GM23338 (cell line): Measurements from ENCODE around the gene CRK. TPM values are rescaled to one million over a fixed set of nuclear protein-coding genes. Genes with fewer than 3 reads are reported as not detected.

ENCODE experiments used
- ATAC-seq: fragments of 200-7000 bp; cut with Tn5 transposase; 3 replicates; pipeline ENCODE4 v1.9.1; 2020
- DNase-seq: peaks from one replicate; pipeline ENCODE4 v3.0.0-alpha.2; 2015; ENCODE audit warnings: low spot score
- H2AFZ ChIP-seq: fragments of 200-600 bp; sonication (generic); 2 replicates; pipeline ENCODE4 v1.8.0; 2016; ENCODE audit warnings: antibody characterized with exemption, mild to moderate bottlenecking, moderate library complexity
- H3F3A ChIP-seq: fragments of 200-600 bp; sonication (generic); replicated peaks from 2 replicates; pipeline ENCODE4 v1.8.0; 2017; ENCODE audit warnings: antibody characterized with exemption, mixed run types, low read depth
- H3K27ac ChIP-seq: fragments of 200-600 bp; sonication (generic); 2 replicates; pipeline ENCODE4 v1.6.1; 2016; ENCODE audit warnings: low read depth
- H3K27me3 ChIP-seq: fragments of 200-600 bp; sonication (generic); 2 replicates; pipeline ENCODE4 v1.8.0; 2016; ENCODE audit warnings: mild to moderate bottlenecking, mixed run types, moderate library complexity; ENCODE audit not compliant: insufficient read depth
- H3K36me3 ChIP-seq: fragments of 200-600 bp; sonication (generic); 2 replicates; pipeline ENCODE4 v1.8.0; 2016; ENCODE audit warnings: mild to moderate bottlenecking; ENCODE audit not compliant: insufficient read depth
- H3K4me1 ChIP-seq: fragments of 200-600 bp; sonication (generic); 2 replicates; pipeline ENCODE4 v1.8.0; 2016; ENCODE audit warnings: mild to moderate bottlenecking, moderate library complexity; ENCODE audit not compliant: insufficient read depth
- H3K4me2 ChIP-seq: fragments of 200-600 bp; sonication (generic); 2 replicates; pipeline ENCODE4 v1.7.1; 2017; ENCODE audit warnings: mixed run types
- H3K4me3 ChIP-seq: fragments of 200-600 bp; sonication (generic); 2 replicates; pipeline ENCODE4 v1.6.1; 2016; ENCODE audit warnings: mixed run types
- H3K79me2 ChIP-seq: fragments of 200-600 bp; sonication (generic); replicated peaks from 2 replicates; pipeline ENCODE4 v1.8.0; 2017; ENCODE audit warnings: mild to moderate bottlenecking; ENCODE audit not compliant: insufficient read depth
- H3K9me2 ChIP-seq: fragments of 200-600 bp; sonication (generic); 2 replicates; pipeline ENCODE4 v1.8.0; 2017; ENCODE audit not compliant: insufficient read depth
- H4K20me1 ChIP-seq: fragments of 200-600 bp; sonication (generic); replicated peaks from 2 replicates; pipeline ENCODE4 v1.8.0; 2017; ENCODE audit warnings: mild to moderate bottlenecking; ENCODE audit not compliant: insufficient read depth
- H3K27ac Mint-ChIP-seq: 2 replicates; pipeline ENCODE4 v1.8.0; 2020; ENCODE audit warnings: inconsistent platforms, mild to moderate bottlenecking, moderate library complexity, mixed read lengths
- H3K27me3 Mint-ChIP-seq: 3 replicates; pipeline ENCODE4 v1.8.0; 2022; ENCODE audit warnings: low read depth, mild to moderate bottlenecking, moderate library complexity, mixed read lengths, inconsistent platforms; ENCODE audit not compliant: insufficient read depth, poor library complexity
- H3K36me3 Mint-ChIP-seq: 3 replicates; pipeline ENCODE4 v1.8.0; 2021; ENCODE audit warnings: low read depth, mild to moderate bottlenecking, inconsistent platforms, moderate library complexity, mixed read lengths
- H3K4me1 Mint-ChIP-seq: 3 replicates; pipeline ENCODE4 v1.8.0; 2020; ENCODE audit warnings: mild to moderate bottlenecking, inconsistent platforms, mixed read lengths
- H3K4me3 Mint-ChIP-seq: 3 replicates; pipeline ENCODE4 v1.8.0; 2021; ENCODE audit warnings: moderate library complexity, mild to moderate bottlenecking, inconsistent platforms, mixed read lengths
- H3K9me3 Mint-ChIP-seq: 3 replicates; pipeline ENCODE4 v1.8.0; 2020; ENCODE audit warnings: moderate library complexity, mild to moderate bottlenecking, inconsistent platforms, mixed read lengths
- CREB1 ChIP-seq: fragments of 250-450 bp; sonication (Bioruptor Pico); IDR thresholded peaks from 2 replicates; pipeline ENCODE4 v1.5.0; 2020; ENCODE audit warnings: low read depth, mild to moderate bottlenecking, moderate library complexity
- NANOG ChIP-seq: IDR thresholded peaks from 2 replicates; pipeline ENCODE4 v1.6.1; 2016; ENCODE audit warnings: antibody characterized with exemption, borderline replicate concordance
- POLR2AphosphoS5 ChIP-seq: IDR thresholded peaks from 2 replicates; pipeline ENCODE4 v1.6.1; 2016; ENCODE audit warnings: antibody characterized with exemption, low read depth
- polyA plus RNA-seq: library from polyadenylated mRNA; unstranded; fragments of >200 nt; fragmentation: Nextera tagmentation; extraction: Ambion mirVana; gene quantifications from 2 replicates; pipeline ENCODE4 v1.2.1, GENCODE V29; 2016
- total RNA-seq: library from RNA; depleted of rRNA; stranded (reverse); fragments of >200 nt; shearing (Covaris generic); gene quantifications from 2 replicates; pipeline ENCODE4 v1.2.3, GENCODE V29; 2014
- TF ChIP-seq, protein P1 (sequence below): fragments of 250-450 bp; sonication (Bioruptor Pico); IDR thresholded peaks from 2 replicates; pipeline ENCODE4 v1.5.0; 2020; ENCODE audit warnings: mild to moderate bottlenecking, moderate library complexity
- TF ChIP-seq, protein P2 (sequence below), 2 experiments: fragments of 200-600 bp in 1 of 2; sonication (generic) in 1 of 2; conservative IDR thresholded peaks; 2 replicates each; pipeline versions ENCODE4 v1.5.1 to v1.6.1; 2016 to 2017; ENCODE audit warnings: antibody characterized with exemption in 2 of 2, low read depth in 2 of 2, mild to moderate bottlenecking in 2 of 2, moderate library complexity in 1 of 2
- TF ChIP-seq, protein P3 (sequence below): IDR thresholded peaks from 2 replicates; pipeline ENCODE4 v1.6.1; 2016; ENCODE audit warnings: antibody characterized with exemption
- TF ChIP-seq, protein P4 (sequence below): IDR thresholded peaks from one replicate; pipeline ENCODE4 v1.6.1; 2018; ENCODE audit warnings: antibody characterized with exemption; ENCODE audit not compliant: unreplicated experiment

Gene CRK
- total and polyA plus RNA-seq, 2 experiments from 2014 or later, result 32.6 to 59.8 TPM

DNA sequence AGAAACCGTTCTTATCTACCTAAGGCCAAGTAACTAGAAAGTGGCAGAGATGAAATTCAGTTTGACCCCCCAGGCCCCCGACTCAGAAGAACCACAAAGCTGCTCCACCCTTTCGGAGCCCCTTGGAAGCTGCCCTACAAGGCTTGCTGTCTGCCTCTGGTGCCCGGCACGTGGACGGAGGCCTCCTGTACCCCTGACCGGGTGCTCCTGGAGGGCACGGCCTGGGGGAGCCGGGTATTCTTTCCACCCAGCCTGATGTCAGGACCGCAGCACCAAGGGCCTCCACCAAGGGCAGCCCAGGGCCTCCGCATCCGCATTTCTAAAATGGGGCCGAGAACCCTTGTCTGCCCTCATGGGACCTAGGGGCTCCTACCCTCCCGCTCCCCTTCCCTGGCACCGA is 15.5 kb upstream of the CRK start (continued):
- TF ChIP-seq, protein P1, sequence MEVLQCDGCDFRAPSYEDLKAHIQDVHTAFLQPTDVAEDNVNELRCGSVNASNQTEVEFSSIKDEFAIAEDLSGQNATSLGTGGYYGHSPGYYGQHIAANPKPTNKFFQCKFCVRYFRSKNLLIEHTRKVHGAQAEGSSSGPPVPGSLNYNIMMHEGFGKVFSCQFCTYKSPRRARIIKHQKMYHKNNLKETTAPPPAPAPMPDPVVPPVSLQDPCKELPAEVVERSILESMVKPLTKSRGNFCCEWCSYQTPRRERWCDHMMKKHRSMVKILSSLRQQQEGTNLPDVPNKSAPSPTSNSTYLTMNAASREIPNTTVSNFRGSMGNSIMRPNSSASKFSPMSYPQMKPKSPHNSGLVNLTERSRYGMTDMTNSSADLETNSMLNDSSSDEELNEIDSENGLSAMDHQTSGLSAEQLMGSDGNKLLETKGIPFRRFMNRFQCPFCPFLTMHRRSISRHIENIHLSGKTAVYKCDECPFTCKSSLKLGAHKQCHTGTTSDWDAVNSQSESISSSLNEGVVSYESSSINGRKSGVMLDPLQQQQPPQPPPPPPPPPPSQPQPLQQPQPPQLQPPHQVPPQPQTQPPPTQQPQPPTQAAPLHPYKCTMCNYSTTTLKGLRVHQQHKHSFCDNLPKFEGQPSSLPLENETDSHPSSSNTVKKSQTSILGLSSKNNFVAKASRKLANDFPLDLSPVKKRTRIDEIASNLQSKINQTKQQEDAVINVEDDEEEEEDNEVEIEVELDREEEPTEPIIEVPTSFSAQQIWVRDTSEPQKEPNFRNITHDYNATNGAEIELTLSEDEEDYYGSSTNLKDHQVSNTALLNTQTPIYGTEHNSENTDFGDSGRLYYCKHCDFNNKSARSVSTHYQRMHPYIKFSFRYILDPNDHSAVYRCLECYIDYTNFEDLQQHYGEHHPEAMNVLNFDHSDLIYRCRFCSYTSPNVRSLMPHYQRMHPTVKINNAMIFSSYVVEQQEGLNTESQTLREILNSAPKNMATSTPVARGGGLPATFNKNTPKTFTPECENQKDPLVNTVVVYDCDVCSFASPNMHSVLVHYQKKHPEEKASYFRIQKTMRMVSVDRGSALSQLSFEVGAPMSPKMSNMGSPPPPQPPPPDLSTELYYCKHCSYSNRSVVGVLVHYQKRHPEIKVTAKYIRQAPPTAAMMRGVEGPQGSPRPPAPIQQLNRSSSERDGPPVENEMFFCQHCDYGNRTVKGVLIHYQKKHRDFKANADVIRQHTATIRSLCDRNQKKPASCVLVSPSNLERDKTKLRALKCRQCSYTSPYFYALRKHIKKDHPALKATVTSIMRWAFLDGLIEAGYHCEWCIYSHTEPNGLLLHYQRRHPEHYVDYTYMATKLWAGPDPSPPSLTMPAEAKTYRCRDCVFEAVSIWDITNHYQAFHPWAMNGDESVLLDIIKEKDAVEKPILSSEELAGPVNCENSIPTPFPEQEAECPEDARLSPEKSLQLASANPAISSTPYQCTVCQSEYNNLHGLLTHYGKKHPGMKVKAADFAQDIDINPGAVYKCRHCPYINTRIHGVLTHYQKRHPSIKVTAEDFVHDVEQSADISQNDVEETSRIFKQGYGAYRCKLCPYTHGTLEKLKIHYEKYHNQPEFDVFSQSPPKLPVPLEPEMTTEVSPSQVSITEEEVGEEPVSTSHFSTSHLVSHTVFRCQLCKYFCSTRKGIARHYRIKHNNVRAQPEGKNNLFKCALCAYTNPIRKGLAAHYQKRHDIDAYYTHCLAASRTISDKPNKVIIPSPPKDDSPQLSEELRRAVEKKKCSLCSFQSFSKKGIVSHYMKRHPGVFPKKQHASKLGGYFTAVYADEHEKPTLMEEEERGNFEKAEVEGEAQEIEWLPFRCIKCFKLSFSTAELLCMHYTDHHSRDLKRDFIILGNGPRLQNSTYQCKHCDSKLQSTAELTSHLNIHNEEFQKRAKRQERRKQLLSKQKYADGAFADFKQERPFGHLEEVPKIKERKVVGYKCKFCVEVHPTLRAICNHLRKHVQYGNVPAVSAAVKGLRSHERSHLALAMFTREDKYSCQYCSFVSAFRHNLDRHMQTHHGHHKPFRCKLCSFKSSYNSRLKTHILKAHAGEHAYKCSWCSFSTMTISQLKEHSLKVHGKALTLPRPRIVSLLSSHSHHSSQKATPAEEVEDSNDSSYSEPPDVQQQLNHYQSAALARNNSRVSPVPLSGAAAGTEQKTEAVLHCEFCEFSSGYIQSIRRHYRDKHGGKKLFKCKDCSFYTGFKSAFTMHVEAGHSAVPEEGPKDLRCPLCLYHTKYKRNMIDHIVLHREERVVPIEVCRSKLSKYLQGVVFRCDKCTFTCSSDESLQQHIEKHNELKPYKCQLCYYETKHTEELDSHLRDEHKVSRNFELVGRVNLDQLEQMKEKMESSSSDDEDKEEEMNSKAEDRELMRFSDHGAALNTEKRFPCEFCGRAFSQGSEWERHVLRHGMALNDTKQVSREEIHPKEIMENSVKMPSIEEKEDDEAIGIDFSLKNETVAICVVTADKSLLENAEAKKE (CRISPR knock-in tag), result no peak
- no peak for TF ChIP-seq CREB1 (CRISPR knock-in tag)

DNA sequence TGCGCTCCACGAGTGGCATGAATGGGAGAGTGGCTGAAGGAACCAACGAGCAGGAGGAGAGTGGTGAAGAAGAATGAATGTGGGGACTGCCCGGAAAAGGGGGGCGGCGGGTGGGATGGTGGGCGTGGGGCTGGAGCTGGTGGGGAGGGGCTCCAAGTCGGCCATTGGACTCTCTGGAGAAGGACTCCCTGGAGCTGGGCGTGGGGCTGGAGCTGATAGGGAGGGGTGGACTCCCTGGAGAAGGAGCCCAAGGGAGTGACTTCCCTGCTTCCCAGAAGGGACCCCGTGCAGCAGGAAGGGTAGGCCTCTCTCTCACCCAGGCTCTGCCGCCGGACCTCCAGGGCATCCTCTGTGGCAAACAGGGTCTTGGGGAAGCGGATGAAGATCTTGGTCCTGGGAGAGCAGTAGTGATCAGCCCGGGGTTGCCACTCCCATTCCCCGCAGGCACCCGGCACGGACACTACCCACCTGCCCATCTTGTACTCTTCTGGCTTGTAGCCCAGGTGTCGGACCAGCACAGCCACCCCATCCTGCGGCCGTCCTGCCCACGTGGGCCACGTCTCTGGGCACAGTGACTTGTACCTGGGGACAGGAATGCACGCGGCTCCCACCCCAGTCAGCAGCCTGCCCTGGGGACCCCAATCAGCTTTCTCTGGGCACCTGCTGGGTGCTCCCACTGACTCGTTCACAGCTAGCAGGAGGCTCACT is 14.9 kb upstream of the CRK start:
- Histone ChIP-seq H3K36me3 (no peaks in the 10 kb centered on the region), H3K4me3 (no peak overlapping the region), H2AFZ (no peak overlapping the region), H3K79me2 (no peaks in the 10 kb centered on the region), H3K4me1 (peaks cover 16% of the 10 kb centered on the region), H3K4me2 (no peak overlapping the region), H4K20me1 (0 out of 2 replicates have a peak, but pooled peaks cover 4% of the 10 kb centered on the region), H3K27me3 (no peaks in the 10 kb centered on the region), H3K9me2 (no peaks in the 10 kb centered on the region), H3F3A (peaks cover 10% of the 10 kb centered on the region), H3K27ac (no peak overlapping the region)
- Mint-ChIP-seq H3K9me3 (no peaks in the 10 kb centered on the region), H3K36me3 (peaks cover 22% of the 10 kb centered on the region), H3K4me1 (peaks cover 25% of the 10 kb centered on the region), H3K4me3 (no peak overlapping the region; the same call in 2 of the 3 replicates), H3K27ac (no peak overlapping the region), H3K27me3 (peaks cover 12% of the 10 kb centered on the region)
- DNase-seq, result no peak
- ATAC-seq, result no peak
- TF ChIP-seq, protein P2, sequence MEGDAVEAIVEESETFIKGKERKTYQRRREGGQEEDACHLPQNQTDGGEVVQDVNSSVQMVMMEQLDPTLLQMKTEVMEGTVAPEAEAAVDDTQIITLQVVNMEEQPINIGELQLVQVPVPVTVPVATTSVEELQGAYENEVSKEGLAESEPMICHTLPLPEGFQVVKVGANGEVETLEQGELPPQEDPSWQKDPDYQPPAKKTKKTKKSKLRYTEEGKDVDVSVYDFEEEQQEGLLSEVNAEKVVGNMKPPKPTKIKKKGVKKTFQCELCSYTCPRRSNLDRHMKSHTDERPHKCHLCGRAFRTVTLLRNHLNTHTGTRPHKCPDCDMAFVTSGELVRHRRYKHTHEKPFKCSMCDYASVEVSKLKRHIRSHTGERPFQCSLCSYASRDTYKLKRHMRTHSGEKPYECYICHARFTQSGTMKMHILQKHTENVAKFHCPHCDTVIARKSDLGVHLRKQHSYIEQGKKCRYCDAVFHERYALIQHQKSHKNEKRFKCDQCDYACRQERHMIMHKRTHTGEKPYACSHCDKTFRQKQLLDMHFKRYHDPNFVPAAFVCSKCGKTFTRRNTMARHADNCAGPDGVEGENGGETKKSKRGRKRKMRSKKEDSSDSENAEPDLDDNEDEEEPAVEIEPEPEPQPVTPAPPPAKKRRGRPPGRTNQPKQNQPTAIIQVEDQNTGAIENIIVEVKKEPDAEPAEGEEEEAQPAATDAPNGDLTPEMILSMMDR (conservative IDR thresholded peaks at IDR 0.05; ENCODE audit: low read depth in 2 of 2), result no peak
- TF ChIP-seq, protein P3, sequence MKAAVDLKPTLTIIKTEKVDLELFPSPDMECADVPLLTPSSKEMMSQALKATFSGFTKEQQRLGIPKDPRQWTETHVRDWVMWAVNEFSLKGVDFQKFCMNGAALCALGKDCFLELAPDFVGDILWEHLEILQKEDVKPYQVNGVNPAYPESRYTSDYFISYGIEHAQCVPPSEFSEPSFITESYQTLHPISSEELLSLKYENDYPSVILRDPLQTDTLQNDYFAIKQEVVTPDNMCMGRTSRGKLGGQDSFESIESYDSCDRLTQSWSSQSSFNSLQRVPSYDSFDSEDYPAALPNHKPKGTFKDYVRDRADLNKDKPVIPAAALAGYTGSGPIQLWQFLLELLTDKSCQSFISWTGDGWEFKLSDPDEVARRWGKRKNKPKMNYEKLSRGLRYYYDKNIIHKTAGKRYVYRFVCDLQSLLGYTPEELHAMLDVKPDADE, result no peak
- TF ChIP-seq, protein P4, sequence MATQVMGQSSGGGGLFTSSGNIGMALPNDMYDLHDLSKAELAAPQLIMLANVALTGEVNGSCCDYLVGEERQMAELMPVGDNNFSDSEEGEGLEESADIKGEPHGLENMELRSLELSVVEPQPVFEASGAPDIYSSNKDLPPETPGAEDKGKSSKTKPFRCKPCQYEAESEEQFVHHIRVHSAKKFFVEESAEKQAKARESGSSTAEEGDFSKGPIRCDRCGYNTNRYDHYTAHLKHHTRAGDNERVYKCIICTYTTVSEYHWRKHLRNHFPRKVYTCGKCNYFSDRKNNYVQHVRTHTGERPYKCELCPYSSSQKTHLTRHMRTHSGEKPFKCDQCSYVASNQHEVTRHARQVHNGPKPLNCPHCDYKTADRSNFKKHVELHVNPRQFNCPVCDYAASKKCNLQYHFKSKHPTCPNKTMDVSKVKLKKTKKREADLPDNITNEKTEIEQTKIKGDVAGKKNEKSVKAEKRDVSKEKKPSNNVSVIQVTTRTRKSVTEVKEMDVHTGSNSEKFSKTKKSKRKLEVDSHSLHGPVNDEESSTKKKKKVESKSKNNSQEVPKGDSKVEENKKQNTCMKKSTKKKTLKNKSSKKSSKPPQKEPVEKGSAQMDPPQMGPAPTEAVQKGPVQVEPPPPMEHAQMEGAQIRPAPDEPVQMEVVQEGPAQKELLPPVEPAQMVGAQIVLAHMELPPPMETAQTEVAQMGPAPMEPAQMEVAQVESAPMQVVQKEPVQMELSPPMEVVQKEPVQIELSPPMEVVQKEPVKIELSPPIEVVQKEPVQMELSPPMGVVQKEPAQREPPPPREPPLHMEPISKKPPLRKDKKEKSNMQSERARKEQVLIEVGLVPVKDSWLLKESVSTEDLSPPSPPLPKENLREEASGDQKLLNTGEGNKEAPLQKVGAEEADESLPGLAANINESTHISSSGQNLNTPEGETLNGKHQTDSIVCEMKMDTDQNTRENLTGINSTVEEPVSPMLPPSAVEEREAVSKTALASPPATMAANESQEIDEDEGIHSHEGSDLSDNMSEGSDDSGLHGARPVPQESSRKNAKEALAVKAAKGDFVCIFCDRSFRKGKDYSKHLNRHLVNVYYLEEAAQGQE, result no peak
- TF ChIP-seq NANOG (no peak), POLR2AphosphoS5 (no peak)
